ENCODE results near the gene KLHL29.

GRCh38 chr2:23381084-23381483, 3.9 kb upstream of the KLHL29 start:
- no peak for TF ChIP-seq CTCF (IDR thresholded peaks at IDR 0.05; ENCODE audit: low read depth, low read length)
- TF ChIP-seq POLR2A (IDR thresholded peaks at IDR 0.05; ENCODE audit: extremely low read depth, insufficient read length), result no peak
- TF ChIP-seq MAX (IDR thresholded peaks at IDR 0.05; ENCODE audit: low read depth, low read length), result no peak
- TF ChIP-seq MYC (IDR thresholded peaks at IDR 0.05; ENCODE audit: low read depth, low read length), result no peak

All from NB4 (cell line).